ENCODE measurements around the gene CASQ2. TPM values are rescaled to one million over a fixed set of nuclear protein-coding genes. Genes with fewer than 3 reads are reported as not detected.

CASQ2 gene
- total and polyA plus RNA-seq, 9 of the 15 experiments (the other 6 are each of a cell fraction or from before 2014, with no cell fraction given) = not detected

GRCh38 chr1:115714572-115715141 is 53.9 kb downstream of the CASQ2 start (continued):
- no peak for TF ChIP-seq ELK3 (CRISPR knock-in tag; IDR thresholded peaks at IDR 0.05)
- no peak for TF ChIP-seq SMAD3 (CRISPR knock-in tag; conservative IDR thresholded peaks at IDR 0.05)
- TF ChIP-seq ZNF785 (CRISPR knock-in tag; IDR thresholded peaks at IDR 0.05) = no peak
- TF ChIP-seq BRD4 (IDR thresholded peaks at IDR 0.05) = no peak
- TF ChIP-seq PHB2 (IDR thresholded peaks at IDR 0.05; ENCODE audit: low read depth) = no peak
- no peak for TF ChIP-seq HDAC3 (IDR thresholded peaks at IDR 0.05; ENCODE audit: borderline replicate concordance, partially characterized antibody)
- no peak for TF ChIP-seq SRSF9 (IDR thresholded peaks at IDR 0.05; ENCODE audit: borderline replicate concordance, low read depth, low read length)

- POLR2A ChIA-PET = no interaction called here
- peaks cover 42 to 50% of the 10 kb centered on the region in 2 experiments for H3K27me3 ChIP-seq (ENCODE audit: control insufficient read depth in 2 of 2, insufficient read depth in 2 of 2, low read length in 2 of 2)
- H3K4me2 ChIP-seq (ENCODE audit: insufficient read depth, low read length) = no peak overlapping the region
- intact Hi-C loops (cut with micrococcal nuclease) (no loop called here), in situ Hi-C loops (cut with MboI) (loop anchor here (10.0 kb wide), 1 partner anchor 261 kb away; the partner anchor contains the start of gene SLC22A15)
- CTCF ChIA-PET (ENCODE audit: low intra/inter-chr PET ratio) = no interaction called here
- H2AFZ ChIP-seq (ENCODE audit: low read depth, low read length) = no peak overlapping the region
- FAIRE-seq = no peak
- no TSS peak for BruUV-seq (replicated peaks)
- no peaks in the 10 kb centered on the region for H3K9me1 ChIP-seq (ENCODE audit: control insufficient read depth, insufficient read depth, low read length)
- no peaks in the 10 kb centered on the region; the same call in 1 of the 2 replicates for H4K20me1 ChIP-seq (replicated peaks; ENCODE audit: control insufficient read depth, insufficient read depth, low read length)
- H3K4me1 ChIP-seq (replicated peaks in 1 of 2; ENCODE audit: control insufficient read depth in 2 of 2, insufficient read depth in 2 of 2, low read length in 2 of 2) = no peaks in the 10 kb centered on the region
- no peaks in the 10 kb centered on the region for H3K36me3 ChIP-seq (ENCODE audit: control insufficient read depth, insufficient read depth, low read length)
- 0% methylated on average over 5 of the region's 5 CpGs for WGBS (ENCODE audit: insufficient coverage, low coverage, missing lambda C conversion rate)
- H3K9me3 ChIP-seq (replicated peaks; ENCODE audit: control insufficient read depth, insufficient read depth, low read depth, low read length) = no peaks in the 10 kb centered on the region
- no peak for ATAC-seq
- H3K79me2 ChIP-seq (ENCODE audit: control insufficient read depth, insufficient read depth, low read length) = no peaks in the 10 kb centered on the region
- H3K4me3 ChIP-seq = no peak overlapping the region
- no peak overlapping the region for H3K27ac ChIP-seq (ENCODE audit: extremely low read depth, low read depth, low read length)
- no peak overlapping the region for H3K9ac ChIP-seq (ENCODE audit: insufficient read depth in 1 of 2, low read depth in 2 of 2, low read length in 2 of 2)
- no peak for DNase-seq (ENCODE audit: extremely low read depth in 1 of 4, low spot score in 3 of 4)
- TF ChIP-seq KHSRP (IDR thresholded peaks at IDR 0.05) = no peak
- no peak for TF ChIP-seq ZNF217 (CRISPR knock-in tag; IDR thresholded peaks at IDR 0.05)
- no peak for TF ChIP-seq FOS (IDR thresholded peaks at IDR 0.05; ENCODE audit: extremely low read depth, insufficient read length)
- no peak for TF ChIP-seq MYC (IDR thresholded peaks at IDR 0.05; ENCODE audit: low read depth, low read length)
- no peak for TF ChIP-seq MYC (CRISPR knock-in tag; IDR thresholded peaks at IDR 0.05; ENCODE audit: borderline replicate concordance, low read depth)
- no peak for TF ChIP-seq EWSR1 (IDR thresholded peaks at IDR 0.05; ENCODE audit: borderline replicate concordance, low read depth, partially characterized antibody)
- no peak for TF ChIP-seq FOXA1 (IDR thresholded peaks at IDR 0.05; ENCODE audit: borderline replicate concordance)
- TF ChIP-seq EGR1 (conservative IDR thresholded peaks at IDR 0.05) = no peak
- no peak for TF ChIP-seq NFIX (CRISPR knock-in tag; IDR thresholded peaks at IDR 0.05; ENCODE audit: low read depth)
- no peak for TF ChIP-seq PHF8 (IDR thresholded peaks at IDR 0.05; ENCODE audit: borderline replicate concordance, low read length)
- no peak for TF ChIP-seq CBFA2T2 (conservative IDR thresholded peaks at IDR 0.05)
- no peak for TF ChIP-seq POLR2B (IDR thresholded peaks at IDR 0.05; ENCODE audit: low read depth, partially characterized antibody)
- TF ChIP-seq TGIF2 (CRISPR knock-in tag; IDR thresholded peaks at IDR 0.05) = no peak
- TF ChIP-seq SIX5 (IDR thresholded peaks at IDR 0.05; ENCODE audit: borderline replicate concordance in 1 of 2, insufficient read depth in 1 of 2, low read depth in 1 of 2, low read length in 2 of 2) = no peak
- TF ChIP-seq ZNF398 (CRISPR knock-in tag; IDR thresholded peaks at IDR 0.05) = no peak
Measured at GRCh38 chr1:115713906-115714305, 54.6 kb downstream of the CASQ2 start.

All from K562 (cell line).